ENCODE data around the gene TOLLIP. TPM values are rescaled to one million over a fixed set of nuclear protein-coding genes. Genes with fewer than 3 reads are reported as not detected.

The TOLLIP gene
- total RNA-seq, 2 donors from 2014 or later, result 51.1 to 63.9 TPM

DNA sequence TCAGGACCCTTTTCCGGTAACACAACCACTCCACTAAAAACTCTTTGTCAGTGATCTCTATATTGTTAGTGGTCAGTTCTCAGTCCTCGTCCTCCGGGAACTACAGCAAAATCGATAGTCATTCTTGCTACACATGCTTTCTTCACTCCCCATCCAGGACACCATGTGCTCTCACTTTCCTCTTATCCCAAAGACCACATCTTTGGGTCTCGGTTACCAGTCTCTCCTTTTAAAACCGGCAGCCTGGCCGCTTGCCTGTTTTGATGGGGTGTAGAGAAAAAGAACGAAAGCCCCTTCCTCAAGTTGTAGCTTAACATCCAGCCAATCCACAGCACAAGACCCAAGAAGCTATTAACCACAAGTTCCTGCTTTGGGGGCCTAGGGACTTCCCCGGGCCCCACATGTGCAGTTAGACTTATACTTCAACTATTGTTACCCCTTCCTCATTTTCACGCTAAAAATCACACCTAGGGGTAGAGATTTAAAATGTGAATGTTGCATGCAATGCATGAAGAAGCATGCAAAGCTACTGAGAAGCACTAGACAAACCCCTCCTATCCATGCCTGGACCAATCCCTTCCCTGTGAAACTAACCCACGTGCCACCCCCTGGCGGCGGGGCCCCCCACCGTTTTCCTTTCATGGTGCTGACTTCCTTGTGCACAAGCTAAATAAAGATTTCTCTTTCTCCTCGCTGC, 1.5 kb upstream of the TOLLIP start:
- H3K27ac ChIP-seq, result peak overlapping the region in 2 of 4 donors; percentile 76 to 95
- TF ChIP-seq POLR2A (IDR thresholded peaks at IDR 0.05), result no peak
- TF ChIP-seq, protein P1, sequence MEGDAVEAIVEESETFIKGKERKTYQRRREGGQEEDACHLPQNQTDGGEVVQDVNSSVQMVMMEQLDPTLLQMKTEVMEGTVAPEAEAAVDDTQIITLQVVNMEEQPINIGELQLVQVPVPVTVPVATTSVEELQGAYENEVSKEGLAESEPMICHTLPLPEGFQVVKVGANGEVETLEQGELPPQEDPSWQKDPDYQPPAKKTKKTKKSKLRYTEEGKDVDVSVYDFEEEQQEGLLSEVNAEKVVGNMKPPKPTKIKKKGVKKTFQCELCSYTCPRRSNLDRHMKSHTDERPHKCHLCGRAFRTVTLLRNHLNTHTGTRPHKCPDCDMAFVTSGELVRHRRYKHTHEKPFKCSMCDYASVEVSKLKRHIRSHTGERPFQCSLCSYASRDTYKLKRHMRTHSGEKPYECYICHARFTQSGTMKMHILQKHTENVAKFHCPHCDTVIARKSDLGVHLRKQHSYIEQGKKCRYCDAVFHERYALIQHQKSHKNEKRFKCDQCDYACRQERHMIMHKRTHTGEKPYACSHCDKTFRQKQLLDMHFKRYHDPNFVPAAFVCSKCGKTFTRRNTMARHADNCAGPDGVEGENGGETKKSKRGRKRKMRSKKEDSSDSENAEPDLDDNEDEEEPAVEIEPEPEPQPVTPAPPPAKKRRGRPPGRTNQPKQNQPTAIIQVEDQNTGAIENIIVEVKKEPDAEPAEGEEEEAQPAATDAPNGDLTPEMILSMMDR (IDR thresholded peaks at IDR 0.05), result no peak
- H3K27me3 ChIP-seq, result no peaks in the 10 kb centered on the region
- H3K4me1 ChIP-seq, result peaks cover 39% of the 10 kb centered on the region
- H3K4me3 ChIP-seq, result no peak overlapping the region
- intact Hi-C loops (cut with DNase I), result no loop called here
- DNase-seq, result no peak
- 62 to 87% methylated on average over 15 of the region's 15 CpGs for WGBS, 2 donors
- no peak for ATAC-seq
- H3K36me3 ChIP-seq (replicated peaks in 1 of 2; ENCODE audit: insufficient read depth in 1 of 2, low read depth in 2 of 2), result no peaks in the 10 kb centered on the region
- H3K9me3 ChIP-seq, result no peaks in the 10 kb centered on the region

DNA sequence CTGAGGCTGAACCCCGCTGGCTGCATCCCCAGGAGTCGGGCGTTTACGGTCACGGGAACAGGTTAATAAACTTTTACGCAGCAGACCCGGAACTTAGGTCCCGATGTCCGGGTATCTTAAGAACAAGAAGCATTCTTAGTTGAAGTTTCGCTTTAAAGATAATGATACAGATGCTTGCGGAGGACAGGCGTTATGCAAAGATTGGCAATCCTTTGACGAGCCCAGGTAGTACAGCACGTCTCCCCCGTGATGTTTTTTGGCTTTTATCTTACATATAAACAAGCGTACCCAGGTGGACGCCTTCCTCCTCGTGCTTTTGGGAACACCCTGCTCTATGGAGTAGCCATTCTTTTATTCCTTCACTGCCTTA, 871 bp upstream of the TOLLIP start:
- H3K9me3 ChIP-seq, result no peaks in the 10 kb centered on the region

DNA sequence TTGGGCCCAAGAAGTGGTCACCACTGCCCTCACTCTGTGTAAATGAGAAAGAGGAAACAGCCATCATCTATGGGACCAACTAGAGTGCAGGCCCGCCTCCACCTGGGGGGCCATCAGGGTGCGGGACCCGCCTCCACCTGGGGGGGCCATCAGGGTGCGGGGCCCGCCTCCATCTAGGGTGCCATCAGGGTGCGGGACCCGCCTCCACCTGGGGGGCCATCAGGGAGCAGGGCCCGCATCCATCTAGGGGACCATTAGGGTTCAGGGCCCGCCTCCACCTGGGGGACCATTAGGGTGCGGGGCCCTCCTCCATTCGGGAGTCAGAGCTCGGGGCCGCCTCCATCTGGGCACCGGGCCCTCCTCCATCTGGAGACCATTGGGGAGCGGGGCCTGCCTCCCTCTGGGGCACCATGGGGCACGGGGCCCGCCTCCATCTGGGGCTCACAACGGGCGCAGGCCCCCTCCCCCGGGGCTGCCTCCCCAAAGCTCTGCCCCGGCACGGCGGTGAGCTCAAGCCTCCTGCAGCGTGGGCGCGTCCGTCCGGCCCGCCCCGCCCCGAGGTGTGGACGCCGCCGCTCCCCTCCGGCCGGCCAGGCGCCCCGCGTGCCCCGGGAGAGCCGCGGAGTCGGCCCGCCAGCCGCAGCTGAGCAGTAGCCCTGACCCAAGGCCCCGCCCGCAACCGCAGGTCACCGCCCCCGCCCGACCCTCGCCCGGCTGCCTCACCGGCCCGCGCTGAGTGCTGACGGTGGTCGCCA, 512 bp downstream of the TOLLIP start:
- H3K36me3 ChIP-seq (replicated peaks in 1 of 2; ENCODE audit: insufficient read depth in 1 of 2, low read depth in 2 of 2), result no peaks in the 10 kb centered on the region
- intact Hi-C loops (cut with DNase I), result no loop called here
- TF ChIP-seq, protein P1 (IDR thresholded peaks at IDR 0.05), result no peak
- TF ChIP-seq POLR2A (IDR thresholded peaks at IDR 0.05), result no peak

More for the DNA sequence above, 871 bp upstream of the TOLLIP start:
- Histone ChIP-seq H3K4me3 (peak overlapping the region; percentile 33 to 50), H3K27me3 (no peaks in the 10 kb centered on the region), H3K27ac (peak overlapping the region; percentile 76 to 97 (median 94)), H3K36me3 (replicated peaks in 1 of 2; ENCODE audit: insufficient read depth in 1 of 2, low read depth in 2 of 2) (no peaks in the 10 kb centered on the region), H3K4me1 (peaks cover 45% of the 10 kb centered on the region)
- TF ChIP-seq, protein P1 (IDR thresholded peaks at IDR 0.05), result no peak
- TF ChIP-seq POLR2A (IDR thresholded peaks at IDR 0.05), result no peak
- WGBS, 2 donors, result 49 to 64% methylated on average over 18 of the region's 18 CpGs
- no peak for DNase-seq
- ATAC-seq, result no peak
- intact Hi-C loops (cut with DNase I), result no loop called here

DNA sequence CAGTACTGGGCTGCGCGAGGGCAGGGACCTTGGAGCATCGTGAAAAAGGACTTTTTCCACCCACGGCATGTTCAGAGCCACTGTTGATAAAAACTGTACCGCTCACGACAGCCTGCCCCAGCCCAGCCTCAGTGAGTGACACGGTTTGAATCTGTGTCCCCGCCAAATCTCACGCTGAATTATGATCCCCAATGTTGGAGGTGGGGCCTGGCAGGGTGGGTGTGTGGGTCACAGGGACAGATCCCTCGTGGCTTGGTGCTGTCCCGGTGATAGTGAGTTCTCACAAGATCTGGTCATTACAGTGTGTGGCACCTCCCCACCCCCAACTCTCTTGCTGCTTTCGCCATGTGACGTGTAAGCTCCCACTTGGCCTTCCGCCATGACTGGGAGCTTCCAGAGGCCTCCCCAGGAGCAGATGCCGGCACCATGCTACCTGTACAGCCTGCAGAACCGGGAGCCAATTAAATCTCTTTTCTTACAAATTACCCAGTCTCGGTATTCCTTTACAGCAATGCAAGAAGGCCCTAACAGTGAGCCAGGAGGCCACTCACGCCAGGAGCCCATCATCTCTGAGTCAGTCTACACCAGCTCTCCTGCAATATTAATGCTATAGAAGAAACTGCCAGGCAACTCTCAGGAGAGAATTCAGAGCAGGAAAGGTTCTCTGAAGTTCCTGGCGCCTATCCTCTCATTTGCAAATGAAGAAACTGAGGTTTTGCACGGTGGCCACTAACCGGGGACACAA, 1.3 kb downstream of the TOLLIP start:
- peak; percentile 67 to 83 (median 78) for DNase-seq
- no peaks in the 10 kb centered on the region for H3K36me3 ChIP-seq (replicated peaks in 1 of 2; ENCODE audit: insufficient read depth in 1 of 2, low read depth in 2 of 2)
- no peaks in the 10 kb centered on the region for H3K9me3 ChIP-seq
- peak overlapping the region; percentile 13 to 71 for H3K4me3 ChIP-seq
- TF ChIP-seq, protein P1 (IDR thresholded peaks at IDR 0.05), result no peak
- no peak for TF ChIP-seq POLR2A (IDR thresholded peaks at IDR 0.05)
- no peak for ATAC-seq
- H3K27ac ChIP-seq, result peak overlapping the region; percentile 76 to 97 (median 94)
- intact Hi-C loops (cut with DNase I), result no loop called here
- H3K27me3 ChIP-seq, result no peaks in the 10 kb centered on the region
- WGBS, 2 donors, result 27 to 35% methylated on average over 17 to 21 of the region's 21 CpGs
- peaks cover 66% of the 10 kb centered on the region for H3K4me1 ChIP-seq

More for the DNA sequence above, 512 bp downstream of the TOLLIP start:
- peaks cover 59% of the 10 kb centered on the region for H3K4me1 ChIP-seq
- H3K4me3 ChIP-seq, result peak overlapping the region; percentile 13 to 71
- peak; percentile 48 for ATAC-seq
- H3K9me3 ChIP-seq, result no peaks in the 10 kb centered on the region
- 0 to 2% methylated on average over 5 to 26 of the region's 58 CpGs for WGBS, 2 donors
- no peaks in the 10 kb centered on the region for H3K27me3 ChIP-seq
- DNase-seq, result no peak
- H3K27ac ChIP-seq, result peak overlapping the region; percentile 76 to 97 (median 94)

Measured in body of pancreas (tissue), 4 donors.